Hippocampal formation (tissue), 2 donors: Measurements from ENCODE around the gene TMOD2.

ENCODE experiments used
- DNase-seq, 2 donors: peaks; one replicate each; lab custom pipeline; 2025; lab: John Stamatoyannopoulos, UW

Gene TMOD2

DNA sequence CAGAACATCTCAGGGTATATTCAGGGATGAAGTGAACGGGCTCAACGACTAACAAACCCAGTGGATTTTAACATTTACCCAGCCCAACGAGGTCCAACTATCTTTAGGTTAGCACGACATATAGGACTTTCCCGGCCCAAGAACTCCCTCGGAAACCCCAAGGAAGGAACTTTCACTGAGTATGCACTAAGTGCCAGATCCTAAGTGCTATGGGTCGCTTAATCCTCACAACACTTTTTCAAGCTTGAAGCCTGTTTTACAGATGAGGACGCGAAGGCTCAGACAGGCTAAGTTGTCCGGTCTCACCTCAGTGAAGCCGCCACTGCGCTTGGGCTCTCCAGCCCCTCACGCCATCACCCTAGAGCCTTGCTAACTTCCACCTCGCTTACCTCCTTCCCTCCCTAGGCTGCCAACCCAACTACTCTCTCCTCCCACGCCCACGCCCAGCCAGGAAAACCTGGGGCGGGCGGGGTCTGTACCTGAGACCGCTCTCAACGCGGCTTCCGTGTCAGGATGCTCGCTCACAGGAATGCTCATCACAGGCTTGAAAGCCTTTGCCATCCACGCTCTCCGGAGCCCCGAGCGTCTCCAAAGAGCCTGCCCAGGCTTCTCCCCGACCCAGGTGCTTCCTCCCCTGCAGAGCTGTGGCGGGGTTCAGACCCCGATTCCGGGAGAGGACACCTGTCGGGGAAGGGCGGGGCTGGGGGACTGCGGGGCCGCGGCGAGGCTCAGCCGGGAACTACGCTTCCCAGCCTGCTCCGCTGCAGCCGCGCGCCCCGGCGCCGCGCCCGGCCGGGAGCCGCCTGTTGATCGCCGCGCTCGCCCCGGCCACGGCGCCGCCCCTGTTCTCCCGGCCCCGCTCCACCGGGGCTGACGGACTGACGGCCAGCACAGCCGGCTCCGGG, at the start of gene TMOD2:
TSS of gene TMOD2 (plus strand) at position 806 of the 905 bp plus-strand sequence. CDS start 14,845 bp downstream, outside the sequence.
- DNase-seq, result peak; percentile 40 to 61

DNA sequence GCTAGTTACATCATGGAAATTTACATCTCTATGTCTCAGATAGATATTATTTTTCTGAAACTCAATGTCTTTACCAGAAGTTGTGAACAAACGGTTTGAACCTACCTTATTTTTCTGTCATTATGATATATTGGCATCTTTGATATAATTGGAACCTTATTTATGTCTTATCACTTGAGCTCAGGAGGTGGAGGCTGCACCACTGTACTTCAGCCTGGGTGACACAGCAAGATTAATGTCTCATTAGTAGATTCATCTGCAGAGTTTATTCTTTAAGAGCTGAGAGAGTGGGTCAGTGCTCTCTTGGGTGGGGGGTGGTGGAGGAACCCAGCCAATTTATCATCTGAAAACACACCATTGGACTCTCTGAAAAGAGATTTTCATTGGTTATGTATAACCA, 48.7 kb upstream of the TMOD2 start:
- DNase-seq, result no peak

DNA sequence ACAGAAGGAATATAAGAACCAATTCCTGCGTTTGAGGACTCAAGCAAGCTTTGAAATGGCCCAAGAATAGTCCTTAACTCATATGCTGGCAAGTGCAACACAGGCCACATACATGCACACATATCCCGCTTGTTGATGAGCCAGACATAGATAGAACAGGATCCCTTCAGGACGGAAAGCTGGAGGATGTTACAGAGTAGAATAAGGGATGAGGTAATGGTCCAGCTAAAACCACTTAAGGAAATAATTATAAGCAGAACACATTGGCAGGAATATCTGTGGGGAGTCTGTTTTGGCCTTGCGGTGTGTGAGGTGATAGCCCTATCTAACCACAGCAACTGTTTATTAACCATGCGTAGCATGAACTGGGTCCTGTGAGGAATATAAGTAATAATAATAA, 45.1 kb upstream of the TMOD2 start:
- no peak for DNase-seq

DNA sequence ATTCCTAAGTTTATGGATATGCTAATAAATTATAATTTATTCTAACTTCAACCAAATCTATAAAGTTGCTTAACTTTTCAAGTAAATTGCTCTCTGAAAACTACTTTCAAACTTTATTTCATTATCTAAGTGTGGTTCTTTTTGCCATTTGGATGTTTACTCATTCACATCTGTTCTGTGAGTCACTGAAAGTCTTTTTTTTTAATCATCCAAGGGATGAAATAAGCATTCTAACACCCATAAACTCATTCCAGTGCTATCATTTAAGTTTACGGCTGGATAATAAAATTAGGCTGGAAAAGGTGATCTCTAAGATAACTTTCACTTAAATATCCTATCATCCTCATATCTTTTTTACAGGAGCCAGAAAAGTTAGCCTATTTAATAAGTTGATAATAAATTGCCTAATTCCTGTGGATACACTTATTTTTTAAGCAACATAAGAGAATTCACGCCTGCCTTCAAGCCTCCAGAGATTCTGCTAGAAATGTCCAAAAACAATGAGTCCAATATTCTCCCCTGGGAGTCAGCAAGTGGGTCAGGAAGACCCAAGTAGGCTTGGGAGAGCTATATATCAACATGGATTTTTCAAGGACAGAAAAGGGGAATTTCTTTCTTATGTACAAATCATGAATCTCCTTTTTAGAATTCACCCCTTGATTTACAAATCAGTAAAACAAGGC, 44.3 kb upstream of the TMOD2 start:
- no peak for DNase-seq

DNA sequence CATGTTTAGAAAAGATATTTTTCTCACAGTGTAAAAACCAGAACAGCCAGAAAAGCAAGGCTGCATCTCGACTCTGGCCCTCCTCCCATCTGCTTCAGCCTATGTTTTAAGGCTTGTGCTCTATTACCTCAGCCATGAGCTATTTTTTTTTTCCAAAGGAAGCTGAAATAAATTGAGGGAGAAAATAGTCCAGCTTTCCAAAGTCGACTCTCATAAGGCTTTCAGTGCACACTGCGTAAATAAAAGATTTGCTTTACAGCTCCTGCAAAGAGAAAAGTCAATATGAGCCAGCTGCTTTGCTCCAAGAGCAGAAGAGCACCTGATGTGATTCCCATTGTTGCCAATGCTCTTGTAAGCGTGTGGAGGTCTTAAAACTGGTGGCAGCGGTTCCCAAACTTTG, 43.4 kb upstream of the TMOD2 start:
- peak in 1 of 2 donors; percentile 69 for DNase-seq

DNA sequence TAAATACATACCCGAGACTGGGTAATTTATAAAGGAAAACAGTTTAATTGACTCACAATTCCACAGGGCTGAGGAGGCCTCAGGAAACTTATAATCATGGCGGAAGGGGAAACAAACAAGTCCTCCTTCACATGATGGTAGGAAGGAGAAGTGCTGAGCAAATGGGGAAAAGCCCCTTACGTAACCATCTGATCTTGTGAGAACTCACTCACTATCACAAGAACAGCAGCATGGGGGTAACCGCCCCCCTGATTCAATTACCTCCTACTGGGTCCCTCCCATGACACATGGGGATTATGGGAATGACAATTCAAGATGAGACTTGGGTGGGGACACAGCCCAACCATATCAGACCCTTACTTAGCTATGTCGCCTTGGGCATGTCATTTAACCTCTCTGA, 42.4 kb upstream of the TMOD2 start:
- DNase-seq, result no peak

DNA sequence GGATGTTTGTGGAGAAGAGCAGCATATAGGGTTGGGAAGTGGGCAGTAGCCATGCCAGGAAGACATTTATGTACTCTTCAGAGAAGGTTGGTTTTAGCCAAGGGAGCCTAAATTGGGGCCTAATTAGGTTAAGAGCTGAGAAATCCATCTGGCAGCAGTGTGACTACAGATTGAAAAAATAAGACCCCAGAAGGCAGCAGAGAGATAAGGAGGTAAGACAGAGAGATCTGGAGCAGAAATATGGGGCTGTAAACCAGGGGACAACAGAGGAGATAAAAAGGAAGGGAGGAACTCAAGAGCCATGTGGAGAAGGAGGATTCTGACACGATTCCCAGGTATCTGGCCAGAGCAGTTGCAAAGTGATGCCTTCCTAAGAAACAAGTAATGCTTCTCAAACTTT, 37.2 kb upstream of the TMOD2 start:
- DNase-seq, result no peak

DNA sequence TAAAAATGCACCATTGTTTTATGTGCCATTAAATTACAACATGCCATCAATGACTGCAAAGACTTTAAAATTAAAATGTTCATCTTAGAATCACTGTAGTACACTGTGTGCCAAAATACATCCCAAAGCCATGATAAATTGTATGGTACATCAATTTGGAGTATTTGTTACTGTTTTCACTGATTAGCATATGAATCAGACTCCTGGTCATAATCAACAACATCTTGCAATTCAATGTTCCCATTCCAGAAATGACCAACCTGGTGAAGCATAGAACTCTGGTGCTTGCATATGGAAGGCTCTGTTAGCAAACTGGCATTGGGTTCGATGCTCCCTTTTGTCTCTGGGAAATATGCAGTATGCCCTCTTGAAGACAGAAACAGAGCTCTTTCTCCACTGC, 36.5 kb upstream of the TMOD2 start:
- DNase-seq, result no peak

DNA sequence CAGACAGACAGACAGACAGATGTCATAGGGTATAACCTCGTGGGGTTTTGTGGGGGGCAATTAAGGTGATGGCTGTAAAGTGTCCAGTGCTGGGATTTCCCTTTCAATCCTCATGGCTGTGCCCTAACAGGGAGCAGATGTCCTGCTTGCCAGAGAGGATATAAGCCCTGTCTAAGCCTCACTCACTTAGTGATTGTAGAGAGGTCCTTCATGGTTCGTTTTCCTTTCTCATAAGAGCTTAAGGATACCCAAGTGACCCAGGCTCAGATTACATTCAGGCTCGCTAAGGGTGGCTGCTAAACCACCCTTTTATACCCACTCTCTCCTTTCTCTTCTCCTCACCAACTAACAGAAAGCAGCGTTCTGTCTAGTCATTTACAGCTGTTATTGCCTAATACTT, 33.2 kb upstream of the TMOD2 start:
- no peak for DNase-seq

DNA sequence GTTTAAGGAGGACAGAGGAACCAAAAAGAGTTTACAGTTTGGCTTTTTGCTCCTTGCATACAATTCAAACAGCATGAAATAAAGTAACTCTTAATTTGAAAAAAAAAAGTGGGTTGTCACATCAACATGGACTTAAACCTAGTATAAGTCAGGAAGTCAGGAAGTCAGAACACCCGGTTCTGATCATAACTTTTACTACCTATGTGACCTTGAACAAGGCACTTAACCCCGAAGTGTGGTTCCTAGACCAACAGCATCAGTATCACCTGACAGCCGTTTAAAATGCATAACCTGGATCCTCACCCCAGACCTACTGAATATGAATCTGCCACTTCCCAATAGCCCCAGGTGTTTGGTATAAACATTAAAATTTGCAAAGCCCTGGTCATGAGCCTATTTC, 32.7 kb upstream of the TMOD2 start:
- DNase-seq, result no peak

DNA sequence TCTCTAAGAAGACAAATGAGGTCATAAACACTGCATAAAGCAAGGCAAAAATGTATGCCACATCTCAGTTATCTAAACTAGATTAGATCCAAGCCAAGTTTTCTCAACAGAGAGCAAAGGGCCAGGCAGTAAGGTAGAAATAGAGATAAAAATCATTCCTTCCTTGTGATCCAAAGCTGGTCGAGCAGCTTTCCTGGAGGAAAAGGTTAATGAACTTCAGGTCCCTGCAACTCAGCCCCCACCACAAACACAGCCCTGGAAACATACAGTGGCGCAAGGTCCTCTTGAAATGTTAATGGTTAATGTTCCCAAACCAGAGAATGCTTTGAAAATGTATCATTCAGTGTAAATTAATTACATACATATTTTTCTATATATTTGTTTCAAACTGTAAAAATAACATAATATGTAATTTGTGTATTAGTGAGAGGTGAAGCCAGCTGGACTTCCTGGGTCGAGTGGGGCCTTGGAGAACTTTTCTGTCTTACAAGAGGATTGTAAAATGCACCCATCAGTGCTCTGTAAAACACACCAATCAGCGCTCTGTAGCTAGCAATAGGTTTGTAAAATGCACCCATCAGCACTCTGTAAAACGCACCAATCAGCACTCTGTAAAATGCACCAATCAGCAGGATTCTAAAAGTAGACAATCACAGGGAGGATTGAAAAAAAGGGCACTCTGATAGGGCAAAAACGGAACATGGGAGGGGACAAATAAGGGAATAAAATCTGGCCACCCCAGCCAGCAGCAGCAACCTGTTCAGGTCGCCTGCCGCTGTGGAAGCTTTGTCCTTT, 31.0 kb upstream of the TMOD2 start:
- DNase-seq, result no peak

DNA sequence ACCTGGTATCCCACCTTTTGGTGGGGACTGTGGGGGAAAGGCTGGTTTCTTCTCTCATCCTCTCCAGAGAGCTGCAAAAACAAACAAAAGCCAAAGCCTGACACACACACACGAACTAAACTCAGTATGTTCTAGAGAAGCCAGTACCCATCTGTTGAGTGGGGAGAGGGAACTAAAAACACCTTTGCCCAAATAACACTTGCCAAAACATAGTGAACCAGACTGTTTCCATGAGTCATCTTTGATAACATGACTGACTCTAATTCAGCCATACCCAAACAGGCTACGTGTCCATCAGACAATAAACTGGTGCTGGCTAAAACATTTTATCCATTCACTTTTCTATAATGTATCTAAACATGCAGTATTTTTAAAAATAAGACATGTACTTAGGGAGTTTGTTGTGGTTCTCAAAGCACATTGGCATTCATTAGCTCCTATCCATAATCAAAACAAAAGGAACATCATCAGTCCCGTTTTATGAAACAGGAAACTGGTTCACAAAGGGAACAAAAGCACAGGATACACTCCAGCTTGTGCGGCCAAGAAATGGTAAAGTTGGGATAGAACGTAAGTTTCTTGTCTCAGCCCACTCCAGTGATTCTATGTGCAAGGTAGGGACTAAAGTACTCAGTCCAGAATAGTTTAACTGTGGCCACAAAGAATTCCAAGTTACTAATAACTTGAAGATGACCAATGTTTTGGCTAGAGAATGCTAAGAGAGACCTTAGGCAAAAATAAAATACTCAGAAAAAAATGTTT, 30.0 kb upstream of the TMOD2 start:
- DNase-seq, result no peak

DNA sequence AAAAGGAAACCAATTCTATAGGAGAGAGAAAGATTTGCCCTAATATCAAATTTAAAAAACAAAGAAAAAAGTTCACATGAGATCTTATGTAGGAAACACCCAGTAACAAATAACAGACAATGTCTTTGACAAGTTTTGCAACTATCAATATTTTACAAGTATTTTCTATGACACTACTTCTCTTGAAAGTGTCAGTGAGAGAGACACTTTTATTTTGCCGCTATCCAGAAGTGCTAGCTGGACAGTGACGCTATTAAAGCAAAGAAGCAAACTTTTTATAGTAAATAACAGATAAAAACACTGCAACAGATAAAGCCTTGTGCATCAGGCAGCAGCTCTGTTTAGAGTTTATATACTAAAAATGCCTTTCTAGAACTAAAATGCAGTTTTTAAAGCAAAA, 27.2 kb upstream of the TMOD2 start:
- no peak for DNase-seq

DNA sequence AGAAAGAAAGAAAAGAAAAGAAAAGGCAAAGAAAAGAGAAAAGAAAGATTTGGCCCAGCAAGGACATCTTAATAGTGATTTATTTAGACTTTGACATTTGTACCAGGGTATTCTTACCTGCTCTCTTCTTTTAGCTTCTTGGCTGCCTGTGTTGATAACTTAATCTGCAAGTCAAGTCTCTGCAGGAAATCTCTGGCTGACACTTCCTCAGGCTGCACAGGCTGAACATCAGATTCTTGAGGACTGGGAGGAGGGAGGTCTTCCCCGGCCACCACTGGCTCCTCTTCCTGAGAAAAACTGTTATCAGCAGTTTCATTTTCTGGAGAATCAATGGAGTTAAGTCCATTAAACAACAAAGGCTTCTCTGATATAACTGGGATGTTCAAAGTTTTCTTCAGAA, 26.7 kb upstream of the TMOD2 start:
- DNase-seq, result no peak

DNA sequence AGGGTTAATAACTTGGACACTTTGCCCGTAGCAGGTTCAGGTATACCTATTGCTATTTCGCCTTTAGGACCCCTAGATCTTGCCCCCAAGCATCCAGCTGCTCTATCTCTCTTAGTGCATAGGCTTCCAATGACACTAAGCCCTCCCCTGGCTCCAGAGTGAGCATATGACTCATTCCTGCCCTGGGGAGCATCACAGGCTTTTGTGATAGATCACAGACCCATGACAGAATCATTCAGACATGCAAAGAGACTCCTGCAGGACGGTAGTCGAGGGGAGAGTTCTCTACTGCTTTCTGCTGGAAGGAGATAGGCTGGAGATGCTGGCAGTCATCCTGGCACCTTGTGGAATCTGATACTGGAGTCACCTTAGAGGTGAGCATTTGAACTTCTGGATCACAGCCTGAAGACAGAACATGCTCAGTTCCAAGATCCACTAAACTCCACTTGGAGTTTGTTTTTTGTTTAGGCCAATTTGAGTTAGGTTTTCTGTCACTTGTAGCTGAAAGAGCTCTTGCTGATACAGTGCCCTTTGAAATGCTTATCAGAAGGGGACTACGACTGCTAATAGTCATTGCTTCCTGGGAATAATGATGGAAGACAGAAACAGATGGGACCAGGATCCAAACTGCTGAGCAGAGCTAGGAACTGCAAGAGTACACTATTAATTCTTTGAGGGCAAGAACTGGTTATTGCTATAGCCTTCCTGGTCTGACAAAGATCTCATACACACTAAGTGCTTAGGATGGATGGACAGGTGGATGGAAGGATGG, 24.9 kb upstream of the TMOD2 start:
- DNase-seq, result no peak

DNA sequence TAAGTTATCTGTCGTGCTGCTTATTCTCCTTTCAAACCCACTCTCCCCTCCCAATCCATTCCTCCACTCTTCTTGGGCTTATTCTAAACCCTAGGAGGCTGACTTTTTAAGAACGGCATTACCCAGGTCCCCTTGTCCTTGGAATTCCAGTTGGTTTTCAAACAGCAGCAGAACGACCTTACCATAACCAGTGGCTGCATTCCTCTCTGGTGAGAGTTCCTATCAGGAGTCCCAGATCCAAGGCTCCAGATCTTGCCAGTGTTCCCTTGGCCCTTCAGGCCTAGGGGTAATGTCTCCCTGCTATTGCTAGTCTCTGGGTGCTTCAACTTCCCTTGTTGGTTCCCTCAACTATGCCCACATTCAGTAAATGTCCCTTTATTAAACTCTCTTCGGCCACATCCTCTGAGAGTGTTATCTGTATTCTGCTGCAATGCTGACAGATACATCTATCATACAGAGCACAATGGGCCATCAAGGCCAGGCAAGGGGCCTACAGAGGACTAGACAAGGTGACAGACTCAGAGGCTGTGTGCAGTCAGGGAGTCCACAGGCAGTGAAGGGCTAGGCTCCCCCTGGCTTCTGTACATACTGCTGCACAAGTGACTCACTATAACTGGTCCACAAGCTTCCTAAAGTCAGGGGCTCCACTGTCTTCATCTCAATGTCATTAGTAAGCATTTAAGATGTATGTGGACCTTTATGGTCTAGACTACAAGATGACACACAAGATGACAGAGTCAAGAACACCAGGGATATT, 24.1 kb upstream of the TMOD2 start:
- DNase-seq, result no peak

DNA sequence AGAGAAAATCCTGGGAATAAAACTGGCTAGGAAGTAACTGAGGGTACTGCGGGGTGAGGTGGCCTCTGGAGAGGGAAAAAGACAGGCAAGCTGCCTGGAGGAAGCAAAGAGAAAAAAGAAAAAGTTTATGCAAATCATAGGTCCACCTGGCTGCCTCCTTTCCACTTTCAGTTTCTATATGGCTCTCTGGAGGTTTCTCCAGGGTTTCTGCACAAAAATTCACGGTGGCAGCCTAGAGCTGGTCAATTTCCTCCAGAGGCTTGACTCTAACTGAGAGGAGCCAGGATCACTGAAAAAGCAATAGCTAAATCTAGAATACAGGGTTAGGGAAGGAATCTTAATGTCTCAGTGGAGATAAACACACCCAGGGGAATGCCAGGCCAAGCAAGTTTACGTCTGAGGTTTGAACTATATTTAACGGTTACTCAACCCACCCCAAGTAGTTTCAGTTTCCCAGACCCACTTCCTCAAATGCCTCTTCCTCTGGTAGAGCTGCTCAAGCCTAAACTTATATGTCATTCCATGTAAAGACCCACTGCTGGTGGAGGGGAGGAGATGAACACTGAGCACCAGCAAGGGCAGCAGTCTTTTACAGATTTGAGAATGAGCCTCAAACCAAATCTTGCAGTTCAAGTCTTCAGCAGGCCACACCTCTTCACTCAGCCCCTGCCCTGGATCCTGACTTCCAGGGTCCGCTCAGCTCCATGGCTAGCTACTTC, 19.7 kb upstream of the TMOD2 start:
- peak in 1 of 2 donors; percentile 23 for DNase-seq

DNA sequence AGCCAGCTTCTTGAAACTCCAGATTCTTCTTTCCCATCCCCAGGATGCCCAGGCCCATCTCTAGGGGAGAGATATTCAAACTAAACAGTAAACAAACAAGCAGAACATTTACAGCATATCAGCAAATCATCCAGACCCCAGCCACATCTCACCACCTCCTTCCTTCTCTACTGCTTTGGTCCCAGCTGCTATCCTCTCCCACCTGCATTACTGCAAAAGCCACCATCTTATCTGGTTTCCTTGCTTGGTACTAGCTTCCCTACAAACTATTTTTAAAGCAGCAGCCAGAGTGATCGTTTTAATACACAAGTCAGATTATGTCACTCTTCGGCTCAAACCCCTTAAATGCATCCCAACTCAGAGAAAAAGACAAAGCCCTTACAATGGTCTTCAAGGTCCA, 18.8 kb upstream of the TMOD2 start:
- no peak for DNase-seq

DNA sequence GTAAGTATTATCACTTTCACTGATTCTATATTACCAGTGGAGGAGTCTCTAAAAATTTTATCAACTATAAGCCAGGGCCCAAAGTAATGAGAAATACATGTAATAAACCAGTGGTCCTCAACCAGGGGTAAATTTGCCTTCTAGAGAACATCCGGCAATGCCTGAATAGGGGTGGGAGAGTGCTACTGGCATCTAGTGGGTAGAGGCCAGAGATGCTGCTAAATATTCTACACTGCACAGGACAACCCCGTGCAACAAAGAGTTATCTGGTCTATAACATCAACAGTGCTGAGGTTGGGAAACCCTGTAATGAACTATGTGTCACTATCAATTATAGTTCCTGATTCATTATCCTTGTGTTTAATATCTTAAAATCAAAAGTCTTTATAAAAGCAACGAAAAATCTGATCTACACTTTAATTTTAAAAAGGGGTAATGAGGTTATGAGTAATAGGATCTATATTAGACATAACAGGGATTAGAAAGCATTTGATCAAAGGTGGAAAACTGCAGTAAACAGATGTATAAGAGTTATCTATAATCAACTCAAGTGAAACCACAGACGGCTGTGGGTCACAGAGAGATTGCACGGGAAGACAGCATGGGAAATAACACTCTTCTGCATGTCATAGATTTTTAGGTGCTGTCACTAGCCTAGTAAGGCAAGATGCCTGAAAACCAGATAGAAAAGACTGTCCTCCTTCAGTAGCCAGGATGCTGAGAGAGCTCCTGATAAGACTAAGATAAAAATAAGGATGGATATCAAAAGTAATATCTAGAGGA, 16.0 kb upstream of the TMOD2 start:
- no peak for DNase-seq
